Activated naive CD4-positive, alpha-beta T cell treated with anti-CD3 and anti-CD28 coated beads, Interleukin-2, amount 50 U/mL, for 24 hours (primary cell): ENCODE data around the gene PALD1.
A peak's percentile ranks its signal among the peaks of the same experiment; 100 is the strongest.

Source experiments
- H3K27ac Mint-ChIP-seq: one replicate; pipeline ENCODE4 v1.8.0; 2021; ENCODE audit warnings: mild to moderate bottlenecking, mixed read lengths
- H3K27me3 Mint-ChIP-seq: one replicate; pipeline ENCODE4 v1.8.0; 2021; ENCODE audit warnings: mixed read lengths
- H3K36me3 Mint-ChIP-seq: one replicate; pipeline ENCODE4 v1.8.0; 2021; ENCODE audit warnings: mixed read lengths
- H3K4me1 Mint-ChIP-seq: one replicate; pipeline ENCODE4 v1.8.0; 2021; ENCODE audit warnings: mixed read lengths
- H3K4me3 Mint-ChIP-seq: one replicate; pipeline ENCODE4 v1.8.0; 2021; ENCODE audit warnings: mild to moderate bottlenecking, mixed read lengths
- H3K9me3 Mint-ChIP-seq: one replicate; pipeline ENCODE4 v1.8.0; 2021; ENCODE audit warnings: mixed read lengths

PALD1 gene

DNA sequence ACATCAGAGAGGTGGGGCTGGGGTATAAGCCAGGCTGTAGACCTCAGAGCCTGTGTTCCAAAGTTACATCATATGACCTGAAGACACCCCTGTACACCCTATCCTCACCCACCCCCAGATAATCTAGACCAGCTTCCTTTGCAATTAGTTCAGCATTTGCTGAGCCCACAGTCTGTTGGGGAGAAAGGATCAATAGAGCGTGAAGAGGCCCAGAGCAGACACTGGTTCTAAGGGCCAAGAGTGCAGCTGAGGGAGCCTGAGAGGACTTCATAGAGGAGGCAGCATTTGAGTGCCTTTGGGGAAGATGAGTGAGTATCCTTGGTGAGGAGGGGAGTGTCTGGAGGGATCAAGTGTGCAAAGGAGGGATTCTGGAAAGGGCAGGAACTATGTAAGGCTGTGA is 65.3 kb downstream of the PALD1 start:
- Mint-ChIP-seq H3K27ac (no peak overlapping the region), H3K4me3 (no peak overlapping the region), H3K27me3 (no peaks in the 10 kb centered on the region), H3K9me3 (no peaks in the 10 kb centered on the region), H3K36me3 (no peaks in the 10 kb centered on the region), H3K4me1 (no peaks in the 10 kb centered on the region)

GRCh38 chr10:70544431-70545340 is 66.1 kb downstream of the PALD1 start:
- Mint-ChIP-seq H3K27ac (no peak overlapping the region), H3K4me1 (no peaks in the 10 kb centered on the region), H3K9me3 (no peaks in the 10 kb centered on the region), H3K36me3 (no peaks in the 10 kb centered on the region), H3K4me3 (no peak overlapping the region), H3K27me3 (no peaks in the 10 kb centered on the region)

GRCh38 chr10:70546584-70546983 is 68.0 kb downstream of the PALD1 start:
- Mint-ChIP-seq H3K9me3 (no peaks in the 10 kb centered on the region), H3K27ac (no peak overlapping the region), H3K27me3 (no peaks in the 10 kb centered on the region), H3K4me1 (no peaks in the 10 kb centered on the region), H3K4me3 (no peak overlapping the region), H3K36me3 (no peaks in the 10 kb centered on the region)

- Mint-ChIP-seq H3K36me3 (no peaks in the 10 kb centered on the region), H3K9me3 (no peaks in the 10 kb centered on the region), H3K4me1 (no peaks in the 10 kb centered on the region)
Measured at GRCh38 chr10:70549351-70549961, 70.9 kb downstream of the PALD1 start.

GRCh38 chr10:70549962-70550458 is 71.4 kb downstream of the PALD1 start:
- no peaks in the 10 kb centered on the region for H3K4me1 Mint-ChIP-seq
- no peak overlapping the region for H3K4me3 Mint-ChIP-seq
- no peak overlapping the region for H3K27ac Mint-ChIP-seq
- no peaks in the 10 kb centered on the region for H3K27me3 Mint-ChIP-seq
- no peaks in the 10 kb centered on the region for H3K36me3 Mint-ChIP-seq
- no peaks in the 10 kb centered on the region for H3K9me3 Mint-ChIP-seq

More at GRCh38 chr10:70549351-70549961, 70.9 kb downstream of the PALD1 start:
- Mint-ChIP-seq H3K4me3 (no peak overlapping the region), H3K27ac (no peak overlapping the region), H3K27me3 (no peaks in the 10 kb centered on the region)

GRCh38 chr10:70550459-70550858 is 71.9 kb downstream of the PALD1 start:
- Mint-ChIP-seq H3K9me3 (no peaks in the 10 kb centered on the region), H3K27me3 (no peaks in the 10 kb centered on the region), H3K36me3 (no peaks in the 10 kb centered on the region), H3K4me3 (no peak overlapping the region), H3K27ac (no peak overlapping the region), H3K4me1 (no peaks in the 10 kb centered on the region)

GRCh38 chr10:70551466-70551865 is 72.9 kb downstream of the PALD1 start:
- Mint-ChIP-seq H3K27ac (no peak overlapping the region), H3K4me1 (no peaks in the 10 kb centered on the region), H3K36me3 (no peaks in the 10 kb centered on the region), H3K27me3 (no peaks in the 10 kb centered on the region), H3K9me3 (no peaks in the 10 kb centered on the region), H3K4me3 (no peak overlapping the region)

DNA sequence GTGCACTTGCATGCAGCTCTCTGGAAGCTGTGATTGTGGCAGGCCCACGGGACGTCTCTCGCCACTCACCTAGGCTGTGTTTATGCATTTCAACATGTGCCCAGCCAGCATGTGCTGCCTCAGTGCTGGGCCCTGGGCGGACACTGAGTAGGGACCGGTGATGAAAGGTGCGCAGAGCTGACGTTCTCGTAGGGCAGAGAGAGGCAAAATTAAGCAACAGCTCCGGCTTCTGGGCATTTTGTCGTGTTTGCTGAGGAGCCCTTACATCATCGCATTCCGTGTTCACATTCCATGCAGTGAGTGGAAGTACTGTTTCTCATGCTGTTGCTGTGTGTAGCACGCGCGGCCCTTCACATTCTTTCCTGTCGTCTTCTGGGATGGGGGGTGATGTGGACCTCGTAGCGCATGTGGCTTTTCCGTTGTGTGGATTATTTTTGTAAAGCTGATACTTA is 73.4 kb downstream of the PALD1 start:
- Mint-ChIP-seq H3K9me3 (no peaks in the 10 kb centered on the region), H3K36me3 (no peaks in the 10 kb centered on the region), H3K27me3 (no peaks in the 10 kb centered on the region), H3K27ac (no peak overlapping the region), H3K4me1 (no peaks in the 10 kb centered on the region), H3K4me3 (no peak overlapping the region)

GRCh38 chr10:70552586-70552985 is 74.0 kb downstream of the PALD1 start:
- H3K27me3 Mint-ChIP-seq, result no peaks in the 10 kb centered on the region
- no peak overlapping the region for H3K27ac Mint-ChIP-seq
- H3K9me3 Mint-ChIP-seq, result no peaks in the 10 kb centered on the region
- no peaks in the 10 kb centered on the region for H3K4me1 Mint-ChIP-seq
- no peaks in the 10 kb centered on the region for H3K36me3 Mint-ChIP-seq
- H3K4me3 Mint-ChIP-seq, result no peak overlapping the region

GRCh38 chr10:70555371-70555770 is 76.8 kb downstream of the PALD1 start:
- H3K27ac Mint-ChIP-seq, result no peak overlapping the region

GRCh38 chr10:70557086-70557845 is 78.7 kb downstream of the PALD1 start:
- Mint-ChIP-seq H3K4me1 (peaks cover 15% of the 10 kb centered on the region), H3K4me3 (no peak overlapping the region), H3K9me3 (no peaks in the 10 kb centered on the region), H3K36me3 (no peaks in the 10 kb centered on the region), H3K27ac (no peak overlapping the region), H3K27me3 (no peaks in the 10 kb centered on the region)

More at GRCh38 chr10:70555371-70555770, 76.8 kb downstream of the PALD1 start:
- H3K4me1 Mint-ChIP-seq, result peaks cover 15% of the 10 kb centered on the region
- no peaks in the 10 kb centered on the region for H3K9me3 Mint-ChIP-seq
- H3K27me3 Mint-ChIP-seq, result no peaks in the 10 kb centered on the region
- H3K4me3 Mint-ChIP-seq, result no peak overlapping the region
- no peaks in the 10 kb centered on the region for H3K36me3 Mint-ChIP-seq

GRCh38 chr10:70557876-70558275 is 79.3 kb downstream of the PALD1 start:
- H3K4me1 Mint-ChIP-seq, result peaks cover 15% of the 10 kb centered on the region
- no peaks in the 10 kb centered on the region for H3K9me3 Mint-ChIP-seq
- H3K4me3 Mint-ChIP-seq, result no peak overlapping the region
- H3K27me3 Mint-ChIP-seq, result no peaks in the 10 kb centered on the region
- H3K27ac Mint-ChIP-seq, result no peak overlapping the region
- no peaks in the 10 kb centered on the region for H3K36me3 Mint-ChIP-seq

- H3K27me3 Mint-ChIP-seq, result no peaks in the 10 kb centered on the region
- no peaks in the 10 kb centered on the region for H3K36me3 Mint-ChIP-seq
- H3K4me1 Mint-ChIP-seq, result peaks cover 18% of the 10 kb centered on the region
- no peaks in the 10 kb centered on the region for H3K9me3 Mint-ChIP-seq
- H3K27ac Mint-ChIP-seq, result no peak overlapping the region
- peak overlapping the region; percentile 85 for H3K4me3 Mint-ChIP-seq
Measured at GRCh38 chr10:70558295-70558694, 79.7 kb downstream of the PALD1 start.

DNA sequence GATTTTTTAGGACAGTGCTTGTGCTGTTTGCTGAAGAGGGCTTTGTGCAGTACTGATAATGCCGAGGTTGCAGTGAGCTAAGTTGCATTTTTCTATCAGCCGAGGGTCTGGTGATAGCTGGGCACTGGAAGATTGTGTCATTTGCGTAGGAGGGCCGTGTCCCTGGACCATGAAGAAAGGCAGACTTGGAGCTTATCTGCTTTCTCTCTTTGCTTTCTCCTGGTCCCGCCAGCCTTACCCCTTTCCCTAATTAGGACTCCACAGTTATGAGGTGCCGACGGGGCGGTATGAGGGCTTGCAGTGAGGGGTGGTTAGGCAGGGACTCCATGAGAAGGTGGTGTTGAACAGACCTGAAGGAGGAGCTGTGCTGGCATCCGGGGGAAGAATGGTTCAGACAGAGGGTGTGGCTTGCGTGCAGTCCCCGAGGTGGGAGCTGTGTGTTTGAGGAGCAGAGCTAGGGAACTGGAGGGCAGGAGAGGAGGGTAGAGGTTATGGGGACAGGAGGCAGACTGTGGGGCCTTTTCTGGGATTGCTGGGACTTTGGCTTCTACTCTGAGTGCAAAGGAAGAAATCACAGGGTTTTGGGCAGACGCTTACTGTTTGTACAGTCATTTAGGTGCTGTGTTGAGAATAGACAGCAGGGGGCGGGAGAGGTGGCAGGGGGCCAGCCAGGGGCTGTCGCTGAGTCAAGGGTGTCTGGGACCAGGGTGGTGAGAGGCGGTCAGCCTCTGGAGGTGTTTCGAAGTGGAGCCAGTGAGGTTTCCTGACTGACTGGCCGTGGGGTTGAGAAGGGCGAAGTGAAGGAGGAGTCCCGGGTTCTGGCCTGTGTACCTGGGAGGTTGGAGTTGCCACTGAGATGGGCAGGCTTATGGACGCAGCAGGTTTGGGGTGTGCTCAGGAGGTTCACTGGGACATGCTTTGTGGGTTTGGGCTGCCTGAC is 80.6 kb downstream of the PALD1 start:
- Mint-ChIP-seq H3K9me3 (no peaks in the 10 kb centered on the region), H3K36me3 (no peaks in the 10 kb centered on the region), H3K27me3 (no peaks in the 10 kb centered on the region), H3K27ac (no peak overlapping the region), H3K4me3 (peak overlapping the region; percentile 85), H3K4me1 (peaks cover 21% of the 10 kb centered on the region)

DNA sequence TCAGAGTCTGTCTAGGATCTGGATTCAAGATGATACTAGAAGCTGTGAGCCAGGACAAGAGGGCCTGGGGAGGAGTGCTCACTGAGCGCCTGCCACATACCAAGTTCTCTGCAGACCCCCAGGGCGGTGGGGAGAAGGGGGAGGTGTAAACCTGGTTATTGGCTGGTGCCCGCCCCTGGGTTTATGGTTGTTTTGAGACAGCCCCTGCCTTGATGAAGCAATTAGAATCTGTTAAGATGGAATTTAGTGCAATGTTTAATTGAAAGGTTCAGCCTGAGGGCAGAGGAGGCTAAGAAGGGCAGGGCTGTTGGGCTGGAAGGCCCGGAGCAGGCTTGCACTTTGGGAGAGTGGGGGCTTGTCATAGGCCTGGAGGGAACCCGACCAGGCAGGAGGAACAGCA is 81.3 kb downstream of the PALD1 start:
- Mint-ChIP-seq H3K27me3 (no peaks in the 10 kb centered on the region), H3K36me3 (no peaks in the 10 kb centered on the region), H3K4me3 (no peak overlapping the region), H3K27ac (no peak overlapping the region), H3K9me3 (no peaks in the 10 kb centered on the region), H3K4me1 (peaks cover 21% of the 10 kb centered on the region)
